Measurements from ENCODE around the gene NHERF1. TPM values are rescaled to one million over a fixed set of nuclear protein-coding genes. Genes with fewer than 3 reads are reported as not detected.

The NHERF1 gene
- total RNA-seq, 4 donors from 2014 or later = 10.3 to 25.7 (median 19.9) TPM

DNA sequence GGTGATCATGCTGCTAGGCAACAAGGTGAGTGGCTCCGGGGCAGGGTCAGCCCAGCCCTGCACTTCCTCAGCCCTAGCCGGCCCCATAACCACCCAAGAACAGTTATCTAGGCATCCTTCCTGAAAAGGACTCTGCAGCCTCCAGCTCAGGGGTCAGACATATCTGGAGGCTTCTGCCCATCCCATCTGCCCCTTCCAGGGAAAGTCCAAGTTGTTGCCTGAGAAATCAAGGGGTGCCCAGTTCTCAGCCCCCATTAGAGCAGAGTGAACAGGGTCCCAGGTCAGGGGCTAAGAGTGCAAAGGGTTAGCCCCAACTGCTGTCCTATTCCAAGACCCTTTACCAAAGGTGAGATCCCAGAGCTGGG, 4.1 kb upstream of the NHERF1 start:
- peak overlapping the region in 1 of 2 donors; percentile 36 for H3K4me3 ChIP-seq
- TF ChIP-seq POLR2AphosphoS5 (IDR thresholded peaks at IDR 0.05) (no peak), EP300 (IDR thresholded peaks at IDR 0.05) (no peak), CTCF (IDR thresholded peaks at IDR 0.05) (no peak), POLR2A (IDR thresholded peaks at IDR 0.05) (no peak)
- peak overlapping the region in 3 of 4 donors; percentile 64 to 73 (median 66) for H3K27ac ChIP-seq
- no peak for ATAC-seq
- WGBS, 2 donors (ENCODE audit: low coverage in 1 of 2) = no CpG with 5 or more reads among the region's 2 CpGs
- H3K36me3 ChIP-seq = no peaks in the 10 kb centered on the region
- H3K4me1 ChIP-seq = peaks cover 0 to 49% (median 6%) of the 10 kb centered on the region in 3 donors
- no peaks in the 10 kb centered on the region for H3K9me3 ChIP-seq
- peaks cover 69% of the 10 kb centered on the region for H3K27me3 ChIP-seq

DNA sequence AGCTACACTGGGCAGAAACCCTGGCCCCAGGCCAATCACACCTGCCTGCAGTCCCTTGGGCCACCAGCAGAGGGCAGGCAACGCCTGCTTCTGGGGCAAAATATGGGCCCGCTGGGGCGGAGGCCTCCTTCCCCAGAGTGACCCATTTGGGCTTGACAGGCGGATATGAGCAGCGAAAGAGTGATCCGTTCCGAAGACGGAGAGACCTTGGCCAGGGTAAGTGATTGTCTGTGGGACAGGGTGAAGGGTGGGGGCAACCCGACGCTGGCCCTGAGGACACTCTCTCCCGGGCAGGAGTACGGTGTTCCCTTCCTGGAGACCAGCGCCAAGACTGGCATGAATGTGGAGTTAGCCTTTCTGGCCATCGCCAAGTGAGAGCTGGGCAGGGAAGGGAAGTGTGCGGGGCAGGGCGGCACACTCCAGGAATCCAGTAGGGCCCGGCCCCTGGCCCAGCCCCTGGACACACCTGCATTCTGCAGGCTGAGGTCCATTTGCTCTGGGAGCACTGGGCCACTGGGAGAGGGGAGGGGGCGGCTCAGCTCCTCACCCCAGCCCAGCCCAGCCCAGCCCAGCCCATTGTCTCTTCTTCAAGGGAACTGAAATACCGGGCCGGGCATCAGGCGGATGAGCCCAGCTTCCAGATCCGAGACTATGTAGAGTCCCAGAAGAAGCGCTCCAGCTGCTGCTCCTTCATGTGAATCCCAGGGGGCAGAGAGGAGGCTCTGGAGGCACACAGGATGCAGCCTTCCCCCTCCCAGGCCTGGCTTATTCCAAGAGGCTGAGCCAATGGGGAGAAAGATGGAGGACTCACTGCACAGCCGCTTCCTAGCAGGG, 3.5 kb upstream of the NHERF1 start:
- ATAC-seq = peak; percentile 35
- Histone ChIP-seq H3K4me3 (peak overlapping the region in 1 of 2 donors; percentile 36), H3K4me1 (peaks cover 0 to 55% (median 6%) of the 10 kb centered on the region in 3 donors), H3K27ac (peak overlapping the region in 3 of 4 donors; percentile 64 to 73 (median 66)), H3K36me3 (no peaks in the 10 kb centered on the region), H3K27me3 (peaks cover 64% of the 10 kb centered on the region), H3K9me3 (no peaks in the 10 kb centered on the region)
- TF ChIP-seq POLR2A (IDR thresholded peaks at IDR 0.05) (no peak), CTCF (IDR thresholded peaks at IDR 0.05) (peak in 3 of 4 experiments; percentile 99), POLR2AphosphoS5 (IDR thresholded peaks at IDR 0.05) (peak; percentile 71), EP300 (IDR thresholded peaks at IDR 0.05) (no peak)
- 0 to 4% methylated on average over 2 to 4 of the region's 24 CpGs for WGBS, 2 donors (ENCODE audit: low coverage in 1 of 2)

GRCh38 chr17:74745548-74746177, 2.8 kb upstream of the NHERF1 start:
- Histone ChIP-seq H3K27me3 (peaks cover 57% of the 10 kb centered on the region), H3K4me1 (peaks cover 0 to 62% (median 9%) of the 10 kb centered on the region in 3 donors), H3K9me3 (no peaks in the 10 kb centered on the region), H3K4me3 (no peak overlapping the region), H3K27ac (peak overlapping the region in 1 of 4 donors; percentile 73), H3K36me3 (no peaks in the 10 kb centered on the region)
- 72 to 100% methylated on average over 2 to 4 of the region's 8 CpGs for WGBS, 2 donors (ENCODE audit: low coverage in 1 of 2)
- ATAC-seq = no peak
- TF ChIP-seq EP300 (IDR thresholded peaks at IDR 0.05) = no peak
- no peak for TF ChIP-seq CTCF (IDR thresholded peaks at IDR 0.05)
- TF ChIP-seq POLR2A (IDR thresholded peaks at IDR 0.05) = no peak
- no peak for TF ChIP-seq POLR2AphosphoS5 (IDR thresholded peaks at IDR 0.05)

- ATAC-seq = no peak
- TF ChIP-seq POLR2AphosphoS5 (IDR thresholded peaks at IDR 0.05) (no peak), POLR2A (IDR thresholded peaks at IDR 0.05) (no peak), CTCF (IDR thresholded peaks at IDR 0.05) (no peak), EP300 (IDR thresholded peaks at IDR 0.05) (no peak)
- WGBS, 2 donors (ENCODE audit: low coverage in 1 of 2) = 85 to 92% methylated on average over 2 to 5 of the region's 5 CpGs
- Histone ChIP-seq H3K9me3 (no peaks in the 10 kb centered on the region), H3K4me1 (peaks cover 0 to 69% (median 9%) of the 10 kb centered on the region in 3 donors), H3K27ac (peak overlapping the region in 2 of 4 donors; percentile 43 to 85), H3K36me3 (no peaks in the 10 kb centered on the region), H3K4me3 (no peak overlapping the region), H3K27me3 (peaks cover 49% of the 10 kb centered on the region)
Measured at GRCh38 chr17:74746376-74746775, 2.1 kb upstream of the NHERF1 start.

Data from gastroesophageal sphincter (tissue), 4 donors.